Body of pancreas (tissue), 4 donors: ENCODE results near the gene CDC20B.

Experiments
- CTCF ChIP-seq, 7 experiments: fragments of 450-650 bp in 4 of 7; fragments of 200-600 bp in 3 of 7; sonication (generic) in 3 of 7; IDR thresholded peaks; one replicate each; pipeline ENCODE4 v1.5.1; 2016 to 2019; ENCODE audit warnings: antibody characterized with exemption in 7 of 7
- POLR2A ChIP-seq, 3 donors: fragments of 450-650 bp; IDR thresholded peaks; one replicate each; pipeline ENCODE4 v1.6.1; 2016; ENCODE audit warnings: antibody characterized with exemption in 3 of 3, mild to moderate bottlenecking in 2 of 3

GRCh38 chr5:55154873-55155272 is 18.1 kb downstream of the CDC20B start:
- TF ChIP-seq CTCF (IDR thresholded peaks at IDR 0.05): no peak
- TF ChIP-seq POLR2A (IDR thresholded peaks at IDR 0.05): no peak
